Measurements from ENCODE around the gene KRT16.
"Not testable (repeated sequence)": the region's sequence is repeated elsewhere in the genome, so short reads cannot be mapped to it uniquely, and the experiment has no call there.

DNA sequence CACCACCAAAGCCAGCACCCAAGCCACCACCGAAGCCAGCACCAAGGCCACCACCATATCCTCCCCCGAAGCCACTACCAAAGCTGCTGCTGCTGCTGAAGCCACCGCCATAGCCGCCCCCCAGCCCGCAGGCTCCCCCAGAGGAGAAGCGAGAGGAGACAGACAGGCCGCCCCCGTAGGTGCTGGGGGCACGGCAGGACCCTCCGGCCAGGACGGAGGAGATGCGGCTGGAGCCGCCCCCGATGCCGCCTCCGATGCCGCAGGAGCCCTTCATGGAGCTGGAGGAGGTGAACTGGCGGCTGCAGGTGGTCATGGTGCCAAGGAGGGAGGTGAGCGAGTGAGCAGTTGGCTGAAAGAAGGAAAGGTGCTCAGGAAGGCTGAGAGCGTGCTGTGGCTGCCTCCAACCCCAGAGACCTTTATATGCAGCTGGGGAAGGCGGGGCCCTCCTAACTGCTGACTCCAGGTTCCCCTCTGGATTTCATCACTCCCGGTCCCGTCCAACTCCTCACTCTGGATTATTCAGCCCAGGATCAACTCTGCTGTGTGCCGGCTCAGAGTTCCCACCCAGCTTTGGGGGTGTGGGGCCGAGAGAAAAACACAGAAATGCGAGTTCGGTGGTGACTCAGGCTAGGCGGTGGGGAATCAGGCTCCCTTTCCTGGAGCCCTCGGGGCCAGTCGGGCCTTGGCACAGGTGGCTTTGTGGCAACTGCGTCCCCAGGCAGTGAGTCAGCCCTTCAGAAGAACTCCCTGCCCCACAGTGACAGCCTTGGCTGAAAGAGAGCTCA, at the start of gene KRT16:
- TF ChIP-seq, protein P1, sequence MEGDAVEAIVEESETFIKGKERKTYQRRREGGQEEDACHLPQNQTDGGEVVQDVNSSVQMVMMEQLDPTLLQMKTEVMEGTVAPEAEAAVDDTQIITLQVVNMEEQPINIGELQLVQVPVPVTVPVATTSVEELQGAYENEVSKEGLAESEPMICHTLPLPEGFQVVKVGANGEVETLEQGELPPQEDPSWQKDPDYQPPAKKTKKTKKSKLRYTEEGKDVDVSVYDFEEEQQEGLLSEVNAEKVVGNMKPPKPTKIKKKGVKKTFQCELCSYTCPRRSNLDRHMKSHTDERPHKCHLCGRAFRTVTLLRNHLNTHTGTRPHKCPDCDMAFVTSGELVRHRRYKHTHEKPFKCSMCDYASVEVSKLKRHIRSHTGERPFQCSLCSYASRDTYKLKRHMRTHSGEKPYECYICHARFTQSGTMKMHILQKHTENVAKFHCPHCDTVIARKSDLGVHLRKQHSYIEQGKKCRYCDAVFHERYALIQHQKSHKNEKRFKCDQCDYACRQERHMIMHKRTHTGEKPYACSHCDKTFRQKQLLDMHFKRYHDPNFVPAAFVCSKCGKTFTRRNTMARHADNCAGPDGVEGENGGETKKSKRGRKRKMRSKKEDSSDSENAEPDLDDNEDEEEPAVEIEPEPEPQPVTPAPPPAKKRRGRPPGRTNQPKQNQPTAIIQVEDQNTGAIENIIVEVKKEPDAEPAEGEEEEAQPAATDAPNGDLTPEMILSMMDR (IDR thresholded peaks at IDR 0.05) = not testable (repeated sequence)
- not testable (repeated sequence) for TF ChIP-seq EP300, POLR2A (IDR thresholded peaks at IDR 0.05)
